HG03025 (cell line): ENCODE data around the gene ADAMTS3.

Experiments used
- ATAC-seq: cut with Tn5 transposase; IDR thresholded peaks from one replicate; pipeline ENCODE4 v1.9.1; 2021; ENCODE audit warnings: mild to moderate bottlenecking, moderate library complexity; ENCODE audit not compliant: unreplicated experiment, low FRiP score

ADAMTS3 gene

GRCh38 chr4:72424006-72424405 is 145.0 kb downstream of the ADAMTS3 start:
- no peak for ATAC-seq

GRCh38 chr4:72422416-72422815 is 146.6 kb downstream of the ADAMTS3 start:
- ATAC-seq = no peak

- ATAC-seq = no peak
Measured at GRCh38 chr4:72418458-72418857, 150.6 kb downstream of the ADAMTS3 start.

- ATAC-seq = no peak
Measured at GRCh38 chr4:72410158-72410557, 158.9 kb downstream of the ADAMTS3 start.

GRCh38 chr4:72408568-72408967 is 160.5 kb downstream of the ADAMTS3 start:
- no peak for ATAC-seq

GRCh38 chr4:72405417-72405816 is 163.6 kb downstream of the ADAMTS3 start:
- ATAC-seq = no peak

- ATAC-seq = no peak
Measured at GRCh38 chr4:72397314-72397713, 171.7 kb downstream of the ADAMTS3 start.

- ATAC-seq = no peak
Measured at GRCh38 chr4:72394012-72394663, 174.9 kb downstream of the ADAMTS3 start.

GRCh38 chr4:72391281-72391680 is 177.7 kb downstream of the ADAMTS3 start:
- no peak for ATAC-seq

- ATAC-seq = no peak
Measured at GRCh38 chr4:72390409-72390808, 178.6 kb downstream of the ADAMTS3 start.

GRCh38 chr4:72388521-72388920 is 180.5 kb downstream of the ADAMTS3 start:
- no peak for ATAC-seq

- ATAC-seq = no peak
Measured at GRCh38 chr4:72387959-72388358, 181.1 kb downstream of the ADAMTS3 start.

- ATAC-seq = no peak
Measured at GRCh38 chr4:72383439-72383838, 185.6 kb downstream of the ADAMTS3 start.

GRCh38 chr4:72378901-72379300 is 190.1 kb downstream of the ADAMTS3 start:
- ATAC-seq = no peak

GRCh38 chr4:72377491-72378194 is 191.4 kb downstream of the ADAMTS3 start:
- no peak for ATAC-seq

- ATAC-seq = no peak
Measured at GRCh38 chr4:72376901-72377300, 192.1 kb downstream of the ADAMTS3 start.

- no peak for ATAC-seq
Measured at GRCh38 chr4:72375073-72375736, 193.8 kb downstream of the ADAMTS3 start.

GRCh38 chr4:72374159-72374558 is 194.9 kb downstream of the ADAMTS3 start:
- no peak for ATAC-seq

GRCh38 chr4:72366601-72367000 is 202.4 kb downstream of the ADAMTS3 start:
- ATAC-seq = no peak

- no peak for ATAC-seq
Measured at GRCh38 chr4:72365981-72366380, 203.0 kb downstream of the ADAMTS3 start.

GRCh38 chr4:72365016-72365415 is 204.0 kb downstream of the ADAMTS3 start:
- no peak for ATAC-seq

- no peak for ATAC-seq
Measured at GRCh38 chr4:72360075-72360474, 208.9 kb downstream of the ADAMTS3 start.
